Natural killer cell (primary cell): ENCODE data around the gene CTXND2. TPM values are rescaled to one million over a fixed set of nuclear protein-coding genes. Genes with fewer than 3 reads are reported as not detected.

Experiments used
- ATAC-seq, 3 donors: fragments of 150-1000 bp in 2 of 3; fragments of 200-7000 bp in 1 of 3; cut with Tn5 transposase; 1 replicate in 1 of 3; 2 replicates in 2 of 3; pipeline ENCODE4 v1.10.0; 2021; ENCODE audit warnings: mild to moderate bottlenecking in 2 of 3, moderate library complexity in 2 of 3
- DNase-seq, 2 donors: peaks; one replicate each; pipeline versions ENCODE4 v3.0.0 to v3.0.0-alpha.2; 2013 to 2021; ENCODE audit warnings: mixed read lengths in 1 of 2
- H3K27ac ChIP-seq: one replicate; pipeline ENCODE4 v1.5.1; 2013; ENCODE audit warnings: mild to moderate bottlenecking, low read length
- H3K27me3 ChIP-seq: one replicate; pipeline ENCODE4 v1.6.1; 2013; ENCODE audit warnings: low read length; ENCODE audit not compliant: control insufficient read depth, insufficient read depth
- H3K36me3 ChIP-seq: one replicate; pipeline ENCODE4 v1.6.1; 2013; ENCODE audit warnings: low read length; ENCODE audit not compliant: control insufficient read depth, insufficient read depth
- H3K4me1 ChIP-seq: one replicate; pipeline ENCODE4 v1.6.1; 2013; ENCODE audit warnings: low read length; ENCODE audit not compliant: control insufficient read depth, insufficient read depth
- H3K4me3 ChIP-seq: one replicate; pipeline ENCODE4 v1.5.1; 2013; ENCODE audit warnings: low read length
- H3K9me3 ChIP-seq: one replicate; pipeline ENCODE4 v1.6.1; 2013; ENCODE audit warnings: low read length; ENCODE audit not compliant: control insufficient read depth, insufficient read depth
- H3K27ac Mint-ChIP-seq, 2 donors: one replicate each; pipeline ENCODE4 v1.8.0; 2022; ENCODE audit warnings: mild to moderate bottlenecking in 2 of 2, mixed read lengths in 2 of 2, moderate library complexity in 1 of 2
- H3K27me3 Mint-ChIP-seq, 2 donors: one replicate each; pipeline ENCODE4 v1.8.0; 2022; ENCODE audit warnings: low read depth in 2 of 2, mixed read lengths in 2 of 2
- H3K36me3 Mint-ChIP-seq: one replicate; pipeline ENCODE4 v1.8.0; 2022; ENCODE audit warnings: mixed read lengths
- H3K4me1 Mint-ChIP-seq, 2 donors: one replicate each; pipeline ENCODE4 v1.8.0; 2022; ENCODE audit warnings: mixed read lengths in 2 of 2
- H3K4me3 Mint-ChIP-seq: one replicate; pipeline ENCODE4 v1.8.0; 2022; ENCODE audit warnings: mild to moderate bottlenecking, moderate library complexity, mixed read lengths
- H3K9me3 Mint-ChIP-seq, 2 donors: one replicate each; pipeline ENCODE4 v1.8.0; 2022; ENCODE audit warnings: mixed read lengths in 2 of 2
- CTCF ChIP-seq: fragments of 200-600 bp; IDR thresholded peaks from one replicate; pipeline ENCODE4 v1.8.0; 2022; ENCODE audit warnings: antibody characterized with exemption
- WGBS: methylation state at CpG from one replicate; pipeline ENCODE4 v1.1.7; 2013; ENCODE audit warnings: missing lambda C conversion rate; ENCODE audit not compliant: insufficient coverage; 5-methylcytosine and 5-hydroxymethylcytosine counted together
- intact Hi-C: fragments of 100-400 bp; cut with micrococcal nuclease; formaldehyde crosslinking; loops from one replicate; pipeline ENCODE4 v1.14.2; 2022
- total RNA-seq, 4 donors: library from RNA; stranded (reverse); fragments of 120-200 nt in 1 of 4; gene quantifications; one replicate each; pipeline versions ENCODE4 v1.2.3 to v1.2.4, GENCODE V29; 2013 to 2022

CTXND2 gene
- total RNA-seq, 3 donors from 2014 or later (not counting 1 experiment from before 2014, with no cell fraction given), result not detected

DNA sequence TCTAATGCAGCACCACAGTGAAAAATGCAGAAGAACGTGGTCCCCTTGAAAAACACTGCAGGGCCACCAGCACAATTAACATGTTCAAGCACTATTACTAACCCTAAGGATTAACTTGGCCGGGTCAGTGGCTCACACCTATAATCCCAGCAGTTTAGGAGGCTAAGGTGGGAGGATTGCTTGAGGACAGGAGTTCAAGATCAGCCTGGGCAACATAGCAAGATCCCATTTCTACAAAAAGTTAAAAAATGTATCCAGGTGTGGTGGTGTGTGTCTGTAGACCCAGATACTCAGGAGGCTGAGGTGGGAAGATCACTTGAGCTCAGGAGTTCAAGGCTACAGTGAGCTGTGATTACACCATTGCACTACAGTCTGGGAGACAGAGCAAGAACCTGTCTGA, 13.4 kb upstream of the CTXND2 start:
- no peak overlapping the region for H3K27ac ChIP-seq
- H3K27ac Mint-ChIP-seq, result no peak overlapping the region
- DNase-seq, result no peak
- intact Hi-C loops, result no loop called here
- TF ChIP-seq CTCF, result no peak
- no peaks in the 10 kb centered on the region for H3K9me3 ChIP-seq
- peaks cover 18 to 34% of the 10 kb centered on the region in 2 donors for H3K4me1 Mint-ChIP-seq
- WGBS, result 94% methylated on average over 1 of the region's 2 CpGs
- no peaks in the 10 kb centered on the region for H3K36me3 Mint-ChIP-seq
- peak overlapping the region; percentile 13 for H3K4me3 Mint-ChIP-seq
- H3K9me3 Mint-ChIP-seq, result no peaks in the 10 kb centered on the region
- no peak for ATAC-seq
- no peaks in the 10 kb centered on the region for H3K27me3 ChIP-seq
- peaks cover 12% of the 10 kb centered on the region for H3K4me1 ChIP-seq
- H3K27me3 Mint-ChIP-seq, result no peaks in the 10 kb centered on the region
- no peak overlapping the region for H3K4me3 ChIP-seq
- H3K36me3 ChIP-seq, result no peaks in the 10 kb centered on the region

DNA sequence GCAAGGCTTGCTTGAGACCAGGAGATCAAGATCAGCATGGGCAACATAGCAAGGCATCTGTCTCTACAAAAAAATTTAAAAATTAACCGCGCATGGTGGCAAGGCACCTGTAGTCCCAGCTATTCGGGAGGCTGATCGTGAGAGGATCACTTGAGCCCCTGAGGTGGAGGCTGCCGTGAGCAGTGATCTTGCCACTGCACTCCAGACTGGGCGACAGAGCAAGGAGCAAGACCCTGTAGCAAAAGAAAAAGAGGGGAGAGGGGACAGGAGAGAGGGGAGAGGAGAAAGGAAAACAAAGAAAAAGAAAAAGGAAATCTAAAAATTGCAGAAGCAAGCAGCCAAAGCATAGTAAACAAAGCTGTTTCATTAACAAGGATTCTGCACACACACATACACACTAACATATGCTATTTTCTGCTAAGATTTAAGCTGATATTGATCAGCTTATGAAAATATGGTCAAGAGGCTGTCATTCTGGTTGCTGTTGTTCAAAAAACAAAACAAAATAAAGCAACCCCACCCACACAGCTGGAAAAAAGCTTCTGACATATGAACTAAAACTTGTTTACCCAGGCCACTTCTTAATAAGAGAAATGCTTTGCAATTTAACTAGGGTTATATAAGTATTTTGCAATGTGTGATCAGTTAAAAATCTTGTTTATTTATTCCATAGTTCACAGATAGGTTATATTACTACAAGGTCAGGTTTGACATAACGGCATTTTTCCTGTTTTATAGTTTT, 12.3 kb upstream of the CTXND2 start:
- H3K27me3 ChIP-seq, result no peaks in the 10 kb centered on the region
- Mint-ChIP-seq H3K36me3 (no peaks in the 10 kb centered on the region), H3K27ac (peak overlapping the region; percentile 90 to 95), H3K4me3 (peak overlapping the region; percentile 91), H3K9me3 (no peaks in the 10 kb centered on the region), H3K27me3 (no peaks in the 10 kb centered on the region), H3K4me1 (peaks cover 18 to 26% of the 10 kb centered on the region in 2 donors)
- WGBS, result 69% methylated on average over 6 of the region's 7 CpGs
- no peak overlapping the region for H3K4me3 ChIP-seq
- no peaks in the 10 kb centered on the region for H3K36me3 ChIP-seq
- peaks cover 12% of the 10 kb centered on the region for H3K4me1 ChIP-seq
- intact Hi-C loops, result no loop called here
- ATAC-seq, result no peak
- peak overlapping the region; percentile 18 for H3K27ac ChIP-seq
- H3K9me3 ChIP-seq, result no peaks in the 10 kb centered on the region
- no peak for TF ChIP-seq CTCF
- DNase-seq, result peak in 1 of 2 donors; percentile 14

DNA sequence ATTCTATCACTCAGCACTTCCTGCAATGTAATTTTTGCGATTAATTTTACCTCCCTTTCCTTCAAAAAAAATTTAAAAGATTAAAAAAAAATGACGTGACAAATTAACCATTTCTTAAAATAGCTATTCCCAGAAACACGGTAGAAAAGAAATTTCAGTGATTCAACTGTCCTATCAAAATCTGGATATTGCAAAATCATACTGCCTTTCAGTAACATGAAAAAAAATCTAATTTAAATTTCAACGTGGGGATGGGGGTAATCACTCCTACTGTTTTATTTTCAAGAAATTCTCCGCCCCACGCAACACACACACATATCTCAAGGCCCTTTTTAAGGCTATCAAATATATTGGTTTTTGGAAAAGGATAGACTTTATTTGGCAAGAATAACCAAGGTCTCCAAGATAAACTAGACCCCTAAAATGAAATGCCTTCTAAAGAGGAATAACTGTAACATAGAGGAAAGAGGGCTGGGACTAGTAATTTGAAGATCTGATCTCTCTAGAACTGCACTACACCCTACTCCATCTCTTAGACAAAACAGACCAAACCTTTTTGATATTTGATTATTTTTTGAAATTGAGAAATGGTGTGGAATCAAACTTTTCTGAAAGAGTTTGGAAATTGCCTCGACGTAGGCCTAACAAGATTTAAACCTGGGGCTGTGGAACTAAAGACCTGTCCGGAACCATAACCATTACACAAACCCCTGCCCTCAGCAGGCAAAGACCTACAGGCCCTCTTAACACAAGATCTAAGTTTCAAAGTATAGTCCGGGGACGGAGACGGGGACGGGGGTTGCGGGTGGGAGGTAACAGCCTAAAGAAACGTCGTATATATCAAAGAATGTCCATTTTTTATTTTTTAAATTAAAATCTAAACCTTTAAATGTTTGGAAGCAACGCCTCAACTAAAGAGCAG, 11.5 kb upstream of the CTXND2 start:
- intact Hi-C loops, result loop anchor here (1.0 kb wide), 1 partner anchor 51 kb away; the partner anchor contains the start of gene SETDB1
- DNase-seq, result no peak
- peak overlapping the region; percentile 91 for H3K4me3 Mint-ChIP-seq
- no peaks in the 10 kb centered on the region for H3K36me3 ChIP-seq
- no peaks in the 10 kb centered on the region for H3K27me3 Mint-ChIP-seq
- H3K4me1 Mint-ChIP-seq, result peaks cover 18 to 23% of the 10 kb centered on the region in 2 donors
- no peak for TF ChIP-seq CTCF
- H3K9me3 ChIP-seq, result no peaks in the 10 kb centered on the region
- no peak for ATAC-seq
- H3K4me3 ChIP-seq, result peak overlapping the region; percentile 63
- no peaks in the 10 kb centered on the region for H3K9me3 Mint-ChIP-seq
- no peaks in the 10 kb centered on the region for H3K27me3 ChIP-seq
- WGBS, result 9% methylated on average over 5 of the region's 17 CpGs
- H3K36me3 Mint-ChIP-seq, result no peaks in the 10 kb centered on the region
- peak overlapping the region; percentile 90 to 95 for H3K27ac Mint-ChIP-seq
- H3K4me1 ChIP-seq, result peaks cover 12% of the 10 kb centered on the region
- peak overlapping the region; percentile 61 for H3K27ac ChIP-seq
